Measurements from ENCODE around the gene ABCA7. TPM values are rescaled to one million over a fixed set of nuclear protein-coding genes. Genes with fewer than 3 reads are reported as not detected.

Gene ABCA7
- total and polyA plus RNA-seq, 2 of the 13 experiments (the other 11 are each of a cell fraction or from before 2014, with no cell fraction given): 4.4 to 32.4 TPM

DNA sequence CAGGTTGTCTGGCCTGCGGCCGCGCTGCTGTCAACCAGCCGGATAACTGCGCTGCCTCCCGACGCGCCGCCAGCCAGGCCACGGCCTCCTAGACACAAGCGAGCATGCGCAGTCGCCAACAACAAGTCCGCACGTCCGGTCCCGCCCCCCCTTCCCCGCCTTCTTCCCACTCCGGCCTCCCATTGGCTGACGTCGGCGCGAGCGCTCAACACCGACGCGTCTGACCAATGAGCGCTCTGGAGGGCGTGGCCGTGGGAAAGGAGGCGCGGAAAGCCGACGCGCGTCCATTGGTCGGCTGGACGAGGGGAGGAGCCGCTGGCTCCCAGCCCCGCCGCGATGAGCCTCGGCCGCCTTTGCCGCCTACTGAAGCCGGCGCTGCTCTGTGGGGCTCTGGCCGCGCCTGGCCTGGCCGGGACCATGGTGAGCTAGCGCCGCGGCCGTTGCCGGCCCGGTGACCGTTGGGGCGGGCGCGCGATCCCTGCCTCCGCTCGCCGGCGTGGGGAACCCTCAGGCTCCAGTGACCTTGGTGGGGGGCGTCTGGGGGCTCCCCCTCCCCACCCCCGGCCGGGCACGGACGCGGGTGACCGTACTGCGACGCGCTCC lies 63.9 kb downstream of the ABCA7 start, which contains the start of gene GPX4 (continued):
- TF ChIP-seq, protein P1, sequence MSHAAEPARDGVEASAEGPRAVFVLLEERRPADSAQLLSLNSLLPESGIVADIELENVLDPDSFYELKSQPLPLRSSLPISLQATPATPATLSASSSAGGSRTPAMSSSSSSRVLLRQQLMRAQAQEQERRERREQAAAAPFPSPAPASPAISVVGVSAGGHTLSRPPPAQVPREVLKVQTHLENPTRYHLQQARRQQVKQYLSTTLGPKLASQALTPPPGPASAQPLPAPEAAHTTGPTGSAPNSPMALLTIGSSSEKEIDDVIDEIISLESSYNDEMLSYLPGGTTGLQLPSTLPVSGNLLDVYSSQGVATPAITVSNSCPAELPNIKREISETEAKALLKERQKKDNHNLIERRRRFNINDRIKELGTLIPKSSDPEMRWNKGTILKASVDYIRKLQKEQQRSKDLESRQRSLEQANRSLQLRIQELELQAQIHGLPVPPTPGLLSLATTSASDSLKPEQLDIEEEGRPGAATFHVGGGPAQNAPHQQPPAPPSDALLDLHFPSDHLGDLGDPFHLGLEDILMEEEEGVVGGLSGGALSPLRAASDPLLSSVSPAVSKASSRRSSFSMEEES (CRISPR knock-in tag; IDR thresholded peaks at IDR 0.05): no peak; the same call in 1 of the 2 replicates
- TF ChIP-seq, protein P2, sequence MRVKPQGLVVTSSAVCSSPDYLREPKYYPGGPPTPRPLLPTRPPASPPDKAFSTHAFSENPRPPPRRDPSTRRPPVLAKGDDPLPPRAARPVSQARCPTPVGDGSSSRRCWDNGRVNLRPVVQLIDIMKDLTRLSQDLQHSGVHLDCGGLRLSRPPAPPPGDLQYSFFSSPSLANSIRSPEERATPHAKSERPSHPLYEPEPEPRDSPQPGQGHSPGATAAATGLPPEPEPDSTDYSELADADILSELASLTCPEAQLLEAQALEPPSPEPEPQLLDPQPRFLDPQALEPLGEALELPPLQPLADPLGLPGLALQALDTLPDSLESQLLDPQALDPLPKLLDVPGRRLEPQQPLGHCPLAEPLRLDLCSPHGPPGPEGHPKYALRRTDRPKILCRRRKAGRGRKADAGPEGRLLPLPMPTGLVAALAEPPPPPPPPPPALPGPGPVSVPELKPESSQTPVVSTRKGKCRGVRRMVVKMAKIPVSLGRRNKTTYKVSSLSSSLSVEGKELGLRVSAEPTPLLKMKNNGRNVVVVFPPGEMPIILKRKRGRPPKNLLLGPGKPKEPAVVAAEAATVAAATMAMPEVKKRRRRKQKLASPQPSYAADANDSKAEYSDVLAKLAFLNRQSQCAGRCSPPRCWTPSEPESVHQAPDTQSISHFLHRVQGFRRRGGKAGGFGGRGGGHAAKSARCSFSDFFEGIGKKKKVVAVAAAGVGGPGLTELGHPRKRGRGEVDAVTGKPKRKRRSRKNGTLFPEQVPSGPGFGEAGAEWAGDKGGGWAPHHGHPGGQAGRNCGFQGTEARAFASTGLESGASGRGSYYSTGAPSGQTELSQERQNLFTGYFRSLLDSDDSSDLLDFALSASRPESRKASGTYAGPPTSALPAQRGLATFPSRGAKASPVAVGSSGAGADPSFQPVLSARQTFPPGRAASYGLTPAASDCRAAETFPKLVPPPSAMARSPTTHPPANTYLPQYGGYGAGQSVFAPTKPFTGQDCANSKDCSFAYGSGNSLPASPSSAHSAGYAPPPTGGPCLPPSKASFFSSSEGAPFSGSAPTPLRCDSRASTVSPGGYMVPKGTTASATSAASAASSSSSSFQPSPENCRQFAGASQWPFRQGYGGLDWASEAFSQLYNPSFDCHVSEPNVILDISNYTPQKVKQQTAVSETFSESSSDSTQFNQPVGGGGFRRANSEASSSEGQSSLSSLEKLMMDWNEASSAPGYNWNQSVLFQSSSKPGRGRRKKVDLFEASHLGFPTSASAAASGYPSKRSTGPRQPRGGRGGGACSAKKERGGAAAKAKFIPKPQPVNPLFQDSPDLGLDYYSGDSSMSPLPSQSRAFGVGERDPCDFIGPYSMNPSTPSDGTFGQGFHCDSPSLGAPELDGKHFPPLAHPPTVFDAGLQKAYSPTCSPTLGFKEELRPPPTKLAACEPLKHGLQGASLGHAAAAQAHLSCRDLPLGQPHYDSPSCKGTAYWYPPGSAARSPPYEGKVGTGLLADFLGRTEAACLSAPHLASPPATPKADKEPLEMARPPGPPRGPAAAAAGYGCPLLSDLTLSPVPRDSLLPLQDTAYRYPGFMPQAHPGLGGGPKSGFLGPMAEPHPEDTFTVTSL (CRISPR knock-in tag; IDR thresholded peaks at IDR 0.05; ENCODE audit: borderline replicate concordance): no peak
- peak; percentile 95 for TF ChIP-seq ZNF335 (CRISPR knock-in tag; IDR thresholded peaks at IDR 0.05)
- TF ChIP-seq, protein P3, sequence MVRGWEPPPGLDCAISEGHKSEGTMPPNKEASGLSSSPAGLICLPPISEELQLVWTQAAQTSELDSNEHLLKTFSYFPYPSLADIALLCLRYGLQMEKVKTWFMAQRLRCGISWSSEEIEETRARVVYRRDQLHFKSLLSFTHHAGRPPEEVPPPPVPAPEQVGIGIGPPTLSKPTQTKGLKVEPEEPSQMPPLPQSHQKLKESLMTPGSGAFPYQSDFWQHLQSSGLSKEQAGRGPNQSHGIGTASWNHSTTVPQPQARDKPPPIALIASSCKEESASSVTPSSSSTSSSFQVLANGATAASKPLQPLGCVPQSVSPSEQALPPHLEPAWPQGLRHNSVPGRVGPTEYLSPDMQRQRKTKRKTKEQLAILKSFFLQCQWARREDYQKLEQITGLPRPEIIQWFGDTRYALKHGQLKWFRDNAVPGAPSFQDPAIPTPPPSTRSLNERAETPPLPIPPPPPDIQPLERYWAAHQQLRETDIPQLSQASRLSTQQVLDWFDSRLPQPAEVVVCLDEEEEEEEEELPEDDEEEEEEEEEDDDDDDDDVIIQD (CRISPR knock-in tag; IDR thresholded peaks at IDR 0.05; ENCODE audit: low read depth): no peak
- TF ChIP-seq, protein P4, sequence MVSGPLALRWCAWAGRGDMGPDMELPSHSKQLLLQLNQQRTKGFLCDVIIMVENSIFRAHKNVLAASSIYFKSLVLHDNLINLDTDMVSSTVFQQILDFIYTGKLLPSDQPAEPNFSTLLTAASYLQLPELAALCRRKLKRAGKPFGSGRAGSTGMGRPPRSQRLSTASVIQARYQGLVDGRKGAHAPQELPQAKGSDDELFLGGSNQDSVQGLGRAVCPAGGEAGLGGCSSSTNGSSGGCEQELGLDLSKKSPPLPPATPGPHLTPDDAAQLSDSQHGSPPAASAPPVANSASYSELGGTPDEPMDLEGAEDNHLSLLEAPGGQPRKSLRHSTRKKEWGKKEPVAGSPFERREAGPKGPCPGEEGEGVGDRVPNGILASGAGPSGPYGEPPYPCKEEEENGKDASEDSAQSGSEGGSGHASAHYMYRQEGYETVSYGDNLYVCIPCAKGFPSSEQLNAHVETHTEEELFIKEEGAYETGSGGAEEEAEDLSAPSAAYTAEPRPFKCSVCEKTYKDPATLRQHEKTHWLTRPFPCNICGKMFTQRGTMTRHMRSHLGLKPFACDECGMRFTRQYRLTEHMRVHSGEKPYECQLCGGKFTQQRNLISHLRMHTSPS (CRISPR knock-in tag; IDR thresholded peaks at IDR 0.05; ENCODE audit: low read depth): no peak
- no peak for TF ChIP-seq HMG20A (CRISPR knock-in tag; IDR thresholded peaks at IDR 0.05; ENCODE audit: borderline replicate concordance)
- TF ChIP-seq, protein P5, sequence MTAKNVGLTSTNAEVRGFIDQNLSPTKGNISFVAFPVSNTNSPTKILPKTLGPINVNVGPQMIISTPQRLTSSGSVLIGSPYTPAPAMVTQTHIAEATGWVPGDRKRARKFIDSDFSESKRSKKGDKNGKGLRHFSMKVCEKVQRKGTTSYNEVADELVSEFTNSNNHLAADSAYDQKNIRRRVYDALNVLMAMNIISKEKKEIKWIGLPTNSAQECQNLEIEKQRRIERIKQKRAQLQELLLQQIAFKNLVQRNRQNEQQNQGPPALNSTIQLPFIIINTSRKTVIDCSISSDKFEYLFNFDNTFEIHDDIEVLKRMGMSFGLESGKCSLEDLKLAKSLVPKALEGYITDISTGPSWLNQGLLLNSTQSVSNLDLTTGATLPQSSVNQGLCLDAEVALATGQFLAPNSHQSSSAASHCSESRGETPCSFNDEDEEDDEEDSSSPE (CRISPR knock-in tag; IDR thresholded peaks at IDR 0.05): peak; percentile 89
- TF ChIP-seq ZNF17 (CRISPR knock-in tag; IDR thresholded peaks at IDR 0.05): no peak
- TF ChIP-seq HES4 (CRISPR knock-in tag; IDR thresholded peaks at IDR 0.05; ENCODE audit: borderline replicate concordance): peak; percentile 97
- TF ChIP-seq SKI (IDR thresholded peaks at IDR 0.05; ENCODE audit: partially characterized antibody): peak; percentile 30
- TF ChIP-seq, protein P6, sequence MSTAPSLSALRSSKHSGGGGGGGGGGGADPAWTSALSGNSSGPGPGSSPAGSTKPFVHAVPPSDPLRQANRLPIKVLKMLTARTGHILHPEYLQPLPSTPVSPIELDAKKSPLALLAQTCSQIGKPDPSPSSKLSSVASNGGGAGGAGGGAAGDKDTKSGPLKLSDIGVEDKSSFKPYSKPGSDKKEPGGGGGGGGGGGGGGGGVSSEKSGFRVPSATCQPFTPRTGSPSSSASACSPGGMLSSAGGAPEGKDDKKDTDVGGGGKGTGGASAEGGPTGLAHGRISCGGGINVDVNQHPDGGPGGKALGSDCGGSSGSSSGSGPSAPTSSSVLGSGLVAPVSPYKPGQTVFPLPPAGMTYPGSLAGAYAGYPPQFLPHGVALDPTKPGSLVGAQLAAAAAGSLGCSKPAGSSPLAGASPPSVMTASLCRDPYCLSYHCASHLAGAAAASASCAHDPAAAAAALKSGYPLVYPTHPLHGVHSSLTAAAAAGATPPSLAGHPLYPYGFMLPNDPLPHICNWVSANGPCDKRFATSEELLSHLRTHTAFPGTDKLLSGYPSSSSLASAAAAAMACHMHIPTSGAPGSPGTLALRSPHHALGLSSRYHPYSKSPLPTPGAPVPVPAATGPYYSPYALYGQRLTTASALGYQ (CRISPR knock-in tag; IDR thresholded peaks at IDR 0.05): no peak
- TF ChIP-seq, protein P7, sequence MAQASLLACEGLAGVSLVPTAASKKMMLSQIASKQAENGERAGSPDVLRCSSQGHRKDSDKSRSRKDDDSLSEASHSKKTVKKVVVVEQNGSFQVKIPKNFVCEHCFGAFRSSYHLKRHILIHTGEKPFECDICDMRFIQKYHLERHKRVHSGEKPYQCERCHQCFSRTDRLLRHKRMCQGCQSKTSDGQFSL (CRISPR knock-in tag; IDR thresholded peaks at IDR 0.05): no peak

Measured in HepG2 (cell line).